H1 (cell line): ENCODE data around the gene CELSR3. TPM values are rescaled to one million over a fixed set of nuclear protein-coding genes. Genes with fewer than 3 reads are reported as not detected.

Experiments used
- BACH1 ChIP-seq: IDR thresholded peaks from 2 replicates; pipeline ENCODE4 v1.6.1; 2012; ENCODE audit warnings: low read length, improper control_type of control experiment
- polyA plus RNA-seq, 7 experiments: library from polyadenylated mRNA; depleted of rRNA in 3 of 7; stranded (reverse) in 5 of 7; unstranded in 2 of 7; fragments of >200 nt in 5 of 7; fragments of 200-250 nt in 2 of 7; gene quantifications; 1 replicate in 5 of 7; 2 replicates in 1 of 7; 4 replicates in 1 of 7; pipeline versions ENCODE4 v1.2.1 to v1.2.3, GENCODE V29; 2011 to 2013; ENCODE audit warnings: missing spikeins in 2 of 7, mixed read lengths in 2 of 7
- total RNA-seq: library from RNA; stranded (reverse); fragmentation: NEBNext Ultra II Directional; extraction: Animal tissue kit (Norgen Biotek cat#: 25700); gene quantifications from 2 replicates; pipeline ENCODE4 v1.2.1, GENCODE V29; 2021
- TF ChIP-seq, protein P1 (sequence below): fragments of 300-600 bp; sonication (generic); IDR thresholded peaks from 2 replicates; pipeline ENCODE4 v1.7.1; 2012; ENCODE audit warnings: low read length, moderate library complexity, mild to moderate bottlenecking, inconsistent platforms; ENCODE audit not compliant: insufficient replicate concordance

The CELSR3 gene
- total and polyA plus RNA-seq, 2 of the 8 experiments (the other 6 are each of a cell fraction or from before 2014, with no cell fraction given), result 11.6 to 29.5 TPM

- TF ChIP-seq, protein P1, sequence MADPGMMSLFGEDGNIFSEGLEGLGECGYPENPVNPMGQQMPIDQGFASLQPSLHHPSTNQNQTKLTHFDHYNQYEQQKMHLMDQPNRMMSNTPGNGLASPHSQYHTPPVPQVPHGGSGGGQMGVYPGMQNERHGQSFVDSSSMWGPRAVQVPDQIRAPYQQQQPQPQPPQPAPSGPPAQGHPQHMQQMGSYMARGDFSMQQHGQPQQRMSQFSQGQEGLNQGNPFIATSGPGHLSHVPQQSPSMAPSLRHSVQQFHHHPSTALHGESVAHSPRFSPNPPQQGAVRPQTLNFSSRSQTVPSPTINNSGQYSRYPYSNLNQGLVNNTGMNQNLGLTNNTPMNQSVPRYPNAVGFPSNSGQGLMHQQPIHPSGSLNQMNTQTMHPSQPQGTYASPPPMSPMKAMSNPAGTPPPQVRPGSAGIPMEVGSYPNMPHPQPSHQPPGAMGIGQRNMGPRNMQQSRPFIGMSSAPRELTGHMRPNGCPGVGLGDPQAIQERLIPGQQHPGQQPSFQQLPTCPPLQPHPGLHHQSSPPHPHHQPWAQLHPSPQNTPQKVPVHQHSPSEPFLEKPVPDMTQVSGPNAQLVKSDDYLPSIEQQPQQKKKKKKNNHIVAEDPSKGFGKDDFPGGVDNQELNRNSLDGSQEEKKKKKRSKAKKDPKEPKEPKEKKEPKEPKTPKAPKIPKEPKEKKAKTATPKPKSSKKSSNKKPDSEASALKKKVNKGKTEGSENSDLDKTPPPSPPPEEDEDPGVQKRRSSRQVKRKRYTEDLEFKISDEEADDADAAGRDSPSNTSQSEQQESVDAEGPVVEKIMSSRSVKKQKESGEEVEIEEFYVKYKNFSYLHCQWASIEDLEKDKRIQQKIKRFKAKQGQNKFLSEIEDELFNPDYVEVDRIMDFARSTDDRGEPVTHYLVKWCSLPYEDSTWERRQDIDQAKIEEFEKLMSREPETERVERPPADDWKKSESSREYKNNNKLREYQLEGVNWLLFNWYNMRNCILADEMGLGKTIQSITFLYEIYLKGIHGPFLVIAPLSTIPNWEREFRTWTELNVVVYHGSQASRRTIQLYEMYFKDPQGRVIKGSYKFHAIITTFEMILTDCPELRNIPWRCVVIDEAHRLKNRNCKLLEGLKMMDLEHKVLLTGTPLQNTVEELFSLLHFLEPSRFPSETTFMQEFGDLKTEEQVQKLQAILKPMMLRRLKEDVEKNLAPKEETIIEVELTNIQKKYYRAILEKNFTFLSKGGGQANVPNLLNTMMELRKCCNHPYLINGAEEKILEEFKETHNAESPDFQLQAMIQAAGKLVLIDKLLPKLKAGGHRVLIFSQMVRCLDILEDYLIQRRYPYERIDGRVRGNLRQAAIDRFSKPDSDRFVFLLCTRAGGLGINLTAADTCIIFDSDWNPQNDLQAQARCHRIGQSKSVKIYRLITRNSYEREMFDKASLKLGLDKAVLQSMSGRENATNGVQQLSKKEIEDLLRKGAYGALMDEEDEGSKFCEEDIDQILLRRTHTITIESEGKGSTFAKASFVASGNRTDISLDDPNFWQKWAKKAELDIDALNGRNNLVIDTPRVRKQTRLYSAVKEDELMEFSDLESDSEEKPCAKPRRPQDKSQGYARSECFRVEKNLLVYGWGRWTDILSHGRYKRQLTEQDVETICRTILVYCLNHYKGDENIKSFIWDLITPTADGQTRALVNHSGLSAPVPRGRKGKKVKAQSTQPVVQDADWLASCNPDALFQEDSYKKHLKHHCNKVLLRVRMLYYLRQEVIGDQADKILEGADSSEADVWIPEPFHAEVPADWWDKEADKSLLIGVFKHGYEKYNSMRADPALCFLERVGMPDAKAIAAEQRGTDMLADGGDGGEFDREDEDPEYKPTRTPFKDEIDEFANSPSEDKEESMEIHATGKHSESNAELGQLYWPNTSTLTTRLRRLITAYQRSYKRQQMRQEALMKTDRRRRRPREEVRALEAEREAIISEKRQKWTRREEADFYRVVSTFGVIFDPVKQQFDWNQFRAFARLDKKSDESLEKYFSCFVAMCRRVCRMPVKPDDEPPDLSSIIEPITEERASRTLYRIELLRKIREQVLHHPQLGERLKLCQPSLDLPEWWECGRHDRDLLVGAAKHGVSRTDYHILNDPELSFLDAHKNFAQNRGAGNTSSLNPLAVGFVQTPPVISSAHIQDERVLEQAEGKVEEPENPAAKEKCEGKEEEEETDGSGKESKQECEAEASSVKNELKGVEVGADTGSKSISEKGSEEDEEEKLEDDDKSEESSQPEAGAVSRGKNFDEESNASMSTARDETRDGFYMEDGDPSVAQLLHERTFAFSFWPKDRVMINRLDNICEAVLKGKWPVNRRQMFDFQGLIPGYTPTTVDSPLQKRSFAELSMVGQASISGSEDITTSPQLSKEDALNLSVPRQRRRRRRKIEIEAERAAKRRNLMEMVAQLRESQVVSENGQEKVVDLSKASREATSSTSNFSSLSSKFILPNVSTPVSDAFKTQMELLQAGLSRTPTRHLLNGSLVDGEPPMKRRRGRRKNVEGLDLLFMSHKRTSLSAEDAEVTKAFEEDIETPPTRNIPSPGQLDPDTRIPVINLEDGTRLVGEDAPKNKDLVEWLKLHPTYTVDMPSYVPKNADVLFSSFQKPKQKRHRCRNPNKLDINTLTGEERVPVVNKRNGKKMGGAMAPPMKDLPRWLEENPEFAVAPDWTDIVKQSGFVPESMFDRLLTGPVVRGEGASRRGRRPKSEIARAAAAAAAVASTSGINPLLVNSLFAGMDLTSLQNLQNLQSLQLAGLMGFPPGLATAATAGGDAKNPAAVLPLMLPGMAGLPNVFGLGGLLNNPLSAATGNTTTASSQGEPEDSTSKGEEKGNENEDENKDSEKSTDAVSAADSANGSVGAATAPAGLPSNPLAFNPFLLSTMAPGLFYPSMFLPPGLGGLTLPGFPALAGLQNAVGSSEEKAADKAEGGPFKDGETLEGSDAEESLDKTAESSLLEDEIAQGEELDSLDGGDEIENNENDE, result no peak
- no peak for TF ChIP-seq BACH1
- TF ChIP-seq, all 59 proteins: peak for 0
These were observed 36.2 kb upstream of the CELSR3 start (continued) for GRCh38 chr3:48698891-48699290.
